ENCODE measurements around the gene ZNF48.

Gene ZNF48

DNA sequence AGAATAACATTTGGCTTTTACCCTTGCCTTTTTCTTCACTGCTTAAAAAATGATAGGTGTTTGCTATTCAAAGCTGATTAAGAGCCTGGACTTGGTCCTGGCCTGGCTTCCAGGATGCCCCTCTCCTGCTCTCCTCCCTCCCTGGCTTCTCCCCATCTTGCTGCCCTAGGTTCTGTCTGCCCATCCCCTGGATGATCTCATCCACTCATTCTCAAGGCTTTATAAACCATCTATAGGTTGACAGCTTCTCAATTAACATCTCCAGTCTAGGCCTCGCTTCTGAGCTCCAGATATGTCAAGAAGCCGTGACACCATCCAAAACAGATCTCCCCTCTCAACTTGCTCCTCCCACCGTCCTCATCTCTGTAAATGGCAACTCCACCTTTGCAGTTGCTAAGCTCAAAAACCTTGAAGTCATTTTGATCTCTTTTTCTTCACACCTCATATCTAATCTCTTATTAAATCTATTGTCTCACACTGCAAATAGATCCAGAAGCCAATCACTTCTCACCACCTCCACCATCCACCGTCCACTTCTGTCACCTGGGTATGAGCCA is 20.9 kb downstream of the ZNF48 start:
- TF ChIP-seq, protein P1, sequence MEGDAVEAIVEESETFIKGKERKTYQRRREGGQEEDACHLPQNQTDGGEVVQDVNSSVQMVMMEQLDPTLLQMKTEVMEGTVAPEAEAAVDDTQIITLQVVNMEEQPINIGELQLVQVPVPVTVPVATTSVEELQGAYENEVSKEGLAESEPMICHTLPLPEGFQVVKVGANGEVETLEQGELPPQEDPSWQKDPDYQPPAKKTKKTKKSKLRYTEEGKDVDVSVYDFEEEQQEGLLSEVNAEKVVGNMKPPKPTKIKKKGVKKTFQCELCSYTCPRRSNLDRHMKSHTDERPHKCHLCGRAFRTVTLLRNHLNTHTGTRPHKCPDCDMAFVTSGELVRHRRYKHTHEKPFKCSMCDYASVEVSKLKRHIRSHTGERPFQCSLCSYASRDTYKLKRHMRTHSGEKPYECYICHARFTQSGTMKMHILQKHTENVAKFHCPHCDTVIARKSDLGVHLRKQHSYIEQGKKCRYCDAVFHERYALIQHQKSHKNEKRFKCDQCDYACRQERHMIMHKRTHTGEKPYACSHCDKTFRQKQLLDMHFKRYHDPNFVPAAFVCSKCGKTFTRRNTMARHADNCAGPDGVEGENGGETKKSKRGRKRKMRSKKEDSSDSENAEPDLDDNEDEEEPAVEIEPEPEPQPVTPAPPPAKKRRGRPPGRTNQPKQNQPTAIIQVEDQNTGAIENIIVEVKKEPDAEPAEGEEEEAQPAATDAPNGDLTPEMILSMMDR (IDR thresholded peaks at IDR 0.05; ENCODE audit: low read depth, low read length), result no peak
- DNase-seq (ENCODE audit: extremely low read depth, low read depth), result no peak

GRCh38 chr16:30416624-30417528 is 21.7 kb downstream of the ZNF48 start:
- TF ChIP-seq, protein P1 (IDR thresholded peaks at IDR 0.05; ENCODE audit: low read depth, low read length), result no peak
- no peak for DNase-seq (ENCODE audit: extremely low read depth, low read depth)

- DNase-seq (ENCODE audit: extremely low read depth, low read depth), result peak; percentile 69
- TF ChIP-seq, protein P1 (IDR thresholded peaks at IDR 0.05; ENCODE audit: low read depth, low read length), result no peak; the same call in none of the 2 replicates
Observed at GRCh38 chr16:30417529-30418349, 22.5 kb downstream of the ZNF48 start.

DNA sequence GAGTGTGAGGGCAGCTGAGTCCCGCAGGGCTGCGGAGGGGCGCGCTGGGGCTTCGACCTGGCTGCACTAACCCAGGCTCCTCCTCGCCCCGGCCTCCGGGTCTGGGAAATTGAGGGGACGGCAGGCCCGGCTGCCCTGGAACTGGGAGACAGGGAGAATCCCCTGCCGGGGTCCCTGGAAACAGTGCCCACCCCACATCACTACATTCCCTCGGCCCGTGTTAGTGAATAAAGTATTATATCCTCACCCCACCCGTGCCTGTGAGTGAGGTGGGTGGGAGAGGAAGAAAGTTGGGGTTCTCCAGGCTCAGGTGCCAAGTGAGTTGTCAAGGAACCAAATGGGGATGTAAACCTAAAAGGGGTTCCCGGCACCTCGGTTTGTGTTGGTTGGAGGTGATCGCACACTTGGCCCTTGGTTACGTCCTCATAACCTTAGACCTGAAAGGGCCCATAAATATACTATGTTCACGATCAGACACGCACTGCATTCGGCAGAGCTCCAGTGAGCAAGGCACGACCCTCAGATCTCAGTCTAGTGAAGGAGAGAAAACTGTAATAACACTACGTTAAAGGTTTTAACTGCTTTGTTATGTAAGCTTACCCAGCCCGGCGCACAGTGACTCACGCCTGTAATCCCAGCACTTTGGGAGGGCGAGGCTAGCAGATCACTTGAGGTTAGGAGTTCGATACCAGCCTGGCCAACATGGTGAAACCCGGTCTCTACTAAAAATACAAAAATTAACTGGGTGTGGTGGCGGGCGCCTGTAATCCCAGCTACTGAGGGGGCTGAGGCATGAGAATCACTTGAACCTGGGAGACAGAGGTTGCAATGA is 23.3 kb downstream of the ZNF48 start:
- no peak for DNase-seq (ENCODE audit: extremely low read depth, low read depth)
- TF ChIP-seq, protein P1 (IDR thresholded peaks at IDR 0.05; ENCODE audit: low read depth, low read length), result no peak

GRCh38 chr16:30421010-30421409 is 25.8 kb downstream of the ZNF48 start:
- DNase-seq (ENCODE audit: extremely low read depth, low read depth), result no peak
- TF ChIP-seq, protein P1 (IDR thresholded peaks at IDR 0.05; ENCODE audit: low read depth, low read length), result no peak

DNA sequence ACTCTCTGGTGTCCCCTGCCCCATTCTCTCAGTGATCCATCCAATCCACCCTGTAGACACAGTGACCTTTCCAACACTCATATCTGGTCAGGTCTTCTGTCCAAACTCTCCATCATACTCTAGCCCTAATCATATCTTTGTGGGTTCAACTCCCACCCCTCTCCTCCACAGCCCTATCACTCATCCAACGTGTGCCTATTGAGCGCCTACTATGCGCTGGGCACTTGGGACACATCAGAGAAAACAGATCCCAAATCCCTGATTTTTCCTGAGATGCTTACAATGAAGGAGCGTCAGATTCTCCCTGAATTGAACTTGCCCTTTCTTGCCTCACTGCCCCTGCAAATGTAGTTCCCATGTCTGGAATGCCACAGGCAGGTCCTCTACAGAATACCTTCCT is 32.8 kb downstream of the ZNF48 start:
- DNase-seq (ENCODE audit: extremely low read depth, low read depth), result no peak
- TF ChIP-seq, protein P1 (IDR thresholded peaks at IDR 0.05; ENCODE audit: low read depth, low read length), result no peak
